HG03558 (cell line): ENCODE measurements around the gene TMEM185A.
A peak's percentile ranks its signal among the peaks of the same experiment; 100 is the strongest.
"Not testable (repeated sequence)": the region's sequence is repeated elsewhere in the genome, so short reads cannot be mapped to it uniquely, and the experiment has no call there.

ENCODE experiments used
- ATAC-seq: cut with Tn5 transposase; IDR thresholded peaks from one replicate; pipeline ENCODE4 v1.9.1; 2021; ENCODE audit warnings: moderate number of reproducible peaks; ENCODE audit not compliant: unreplicated experiment; ENCODE audit errors: extremely low read depth

Gene TMEM185A

GRCh38 chrX:149631234-149632165, at the start of gene TMEM185A:
Gene TMEM185A, minus strand, starts transcription at chrX:149631792. Its CDS starts 212 bp downstream, at chrX:149631580.
- ATAC-seq, result peak; percentile 64

- no peak for ATAC-seq
Measured at GRCh38 chrX:149681182-149681581, 49.6 kb upstream of the TMEM185A start.

GRCh38 chrX:149679164-149679678, 47.6 kb upstream of the TMEM185A start:
- not testable (repeated sequence) for ATAC-seq

GRCh38 chrX:149675554-149675953, 44.0 kb upstream of the TMEM185A start:
- not testable (repeated sequence) for ATAC-seq

GRCh38 chrX:149675088-149675487, 43.5 kb upstream of the TMEM185A start:
- not testable (repeated sequence) for ATAC-seq

GRCh38 chrX:149660613-149661012, 29.0 kb upstream of the TMEM185A start:
- ATAC-seq, result not testable (repeated sequence)

- ATAC-seq, result not testable (repeated sequence)
Measured at GRCh38 chrX:149656260-149656884, 24.8 kb upstream of the TMEM185A start.

GRCh38 chrX:149652232-149652981, 20.8 kb upstream of the TMEM185A start:
- no peak for ATAC-seq

GRCh38 chrX:149650162-149650561, 18.6 kb upstream of the TMEM185A start:
- no peak for ATAC-seq

GRCh38 chrX:149648932-149649331, 17.3 kb upstream of the TMEM185A start:
- ATAC-seq, result no peak

GRCh38 chrX:149647505-149647904, 15.9 kb upstream of the TMEM185A start:
- ATAC-seq, result no peak

- ATAC-seq, result no peak
Measured at GRCh38 chrX:149643496-149643895, 11.9 kb upstream of the TMEM185A start.

- no peak for ATAC-seq
Measured at GRCh38 chrX:149641835-149642234, 10.2 kb upstream of the TMEM185A start.

- no peak for ATAC-seq
Measured at GRCh38 chrX:149641432-149641831, 9.8 kb upstream of the TMEM185A start.

GRCh38 chrX:149639568-149639967, 8.0 kb upstream of the TMEM185A start:
- no peak for ATAC-seq

GRCh38 chrX:149638860-149639259, 7.3 kb upstream of the TMEM185A start:
- no peak for ATAC-seq

- no peak for ATAC-seq
Measured at GRCh38 chrX:149633511-149633910, 1.9 kb upstream of the TMEM185A start.

- no peak for ATAC-seq
Measured at GRCh38 chrX:149630681-149631233, 835 bp downstream of the TMEM185A start.

- no peak for ATAC-seq
Measured at GRCh38 chrX:149629730-149630387, 1.7 kb downstream of the TMEM185A start.

GRCh38 chrX:149628768-149629167, 2.8 kb downstream of the TMEM185A start:
- no peak for ATAC-seq
